ENCODE results near the gene GCSAML.

- TF ChIP-seq CTCF (IDR thresholded peaks at IDR 0.05) (no peak), POLR2A (IDR thresholded peaks at IDR 0.05) (no peak)
Observed at GRCh38 chr1:247562198-247562597, 13.3 kb downstream of the GCSAML start.

Measured in uterus (tissue), 2 donors.